Adrenal gland (tissue), 12 donors: ENCODE data around the gene CYP26C1. TPM values are rescaled to one million over a fixed set of nuclear protein-coding genes. Genes with fewer than 3 reads are reported as not detected.

ENCODE experiments used
- DNase-seq, 7 donors: peaks; one replicate each; pipeline ENCODE4 v3.0.0-alpha.2; 2019 to 2020
- H3K27ac ChIP-seq, 5 donors: fragments of 200-600 bp; sonication (generic) in 4 of 5; 1 replicate in 3 of 5; 2 replicates in 2 of 5; pipeline versions ENCODE4 v1.5.1 to v1.8.0; 2016 to 2020; ENCODE audit warnings: mild to moderate bottlenecking in 1 of 5
- H3K27me3 ChIP-seq: fragments of 200-600 bp; 2 replicates; pipeline ENCODE4 v1.8.0; 2021
- H3K36me3 ChIP-seq, 2 donors: fragments of 200-600 bp; replicated peaks in 1 of 2; 1 replicate in 1 of 2; 2 replicates in 1 of 2; pipeline versions ENCODE4 v1.5.1 to v1.8.0; 2018 to 2022
- H3K4me1 ChIP-seq, 2 donors: fragments of 200-600 bp; replicated peaks in 1 of 2; 1 replicate in 1 of 2; 2 replicates in 1 of 2; pipeline versions ENCODE4 v1.5.1 to v1.8.0; 2018 to 2021
- H3K4me3 ChIP-seq, 4 donors: fragments of 200-600 bp; sonication (generic) in 3 of 4; one replicate each; pipeline ENCODE4 v1.5.1; 2016 to 2018
- H3K9me3 ChIP-seq, 3 donors: fragments of 200-600 bp; sonication (generic) in 1 of 3; replicated peaks in 1 of 3; 1 replicate in 2 of 3; 2 replicates in 1 of 3; pipeline versions ENCODE4 v1.5.1 to v1.8.0; 2016 to 2021
- CTCF ChIP-seq, 6 experiments: fragments of 450-650 bp in 4 of 6; fragments of 200-600 bp in 2 of 6; sonication (generic) in 1 of 6; IDR thresholded peaks; 1 replicate in 5 of 6; 2 replicates in 1 of 6; pipeline versions ENCODE4 v1.5.1 to v1.8.0; 2016 to 2021; ENCODE audit warnings: antibody characterized with exemption in 6 of 6, mild to moderate bottlenecking in 2 of 6, moderate library complexity in 1 of 6
- POLR2A ChIP-seq, 2 donors: fragments of 450-650 bp; IDR thresholded peaks; one replicate each; pipeline ENCODE4 v1.6.1; 2017; ENCODE audit warnings: antibody characterized with exemption in 2 of 2, mild to moderate bottlenecking in 2 of 2, moderate library complexity in 1 of 2
- WGBS, 4 donors: extraction: QIAGEN DNeasy Blood & Tissue Kit in 2 of 4; methylation state at CpG; one replicate each; pipeline versions ENCODE4 v1.1.5 to v1.1.7; 2013 to 2017; 5-methylcytosine and 5-hydroxymethylcytosine counted together
- intact Hi-C, 2 donors: fragments of 100-400 bp; cut with DNase I; formaldehyde crosslinking; loops; one replicate each; pipeline versions ENCODE4 v1.14.1 to v1.15.0; 2022 to 2023
- polyA plus RNA-seq, 3 donors: library from polyadenylated mRNA; stranded (reverse); fragments of 200-250 nt in 2 of 3; fragments of 350-450 nt in 1 of 3; fragmentation: Illumina TruSeq in 1 of 3; extraction: RNeasy Lipid Tissue Mini Kit (QIAGEN cat#74804) in 1 of 3; gene quantifications; one replicate each; pipeline ENCODE4 v1.2.3, GENCODE V29; 2013 to 2014
- total RNA-seq, 9 donors: library from RNA; depleted of rRNA in 4 of 9; stranded (reverse); fragments of >200 nt in 4 of 9; fragments of 120-200 nt in 1 of 9; fragmentation: NEBNext Ultra II Directional in 1 of 9; extraction: Animal tissue kit (Norgen Biotek cat#: 25700) in 1 of 9; gene quantifications; one replicate each; pipeline versions ENCODE4 v1.1.0 to v1.2.4, GENCODE V29; 2013 to 2023
- donor health status: healthy with polysubstance abuse.
- donor health status: Bipolar disorder and iron deficiency.
- donor health status: DM: yes; HTN: yes; CAD: no.
- donor health status: DM: no; HTN: no; CAD: no.
- donor health status: DM: no; HTN: no; CAD: no.
- donor health status: DM: yes; HTN: yes; CAD: no.

CYP26C1 gene
- total and polyA plus RNA-seq, 12 donors, result 0.10 to 5.8 (median 0.25) TPM; not detected in 1

DNA sequence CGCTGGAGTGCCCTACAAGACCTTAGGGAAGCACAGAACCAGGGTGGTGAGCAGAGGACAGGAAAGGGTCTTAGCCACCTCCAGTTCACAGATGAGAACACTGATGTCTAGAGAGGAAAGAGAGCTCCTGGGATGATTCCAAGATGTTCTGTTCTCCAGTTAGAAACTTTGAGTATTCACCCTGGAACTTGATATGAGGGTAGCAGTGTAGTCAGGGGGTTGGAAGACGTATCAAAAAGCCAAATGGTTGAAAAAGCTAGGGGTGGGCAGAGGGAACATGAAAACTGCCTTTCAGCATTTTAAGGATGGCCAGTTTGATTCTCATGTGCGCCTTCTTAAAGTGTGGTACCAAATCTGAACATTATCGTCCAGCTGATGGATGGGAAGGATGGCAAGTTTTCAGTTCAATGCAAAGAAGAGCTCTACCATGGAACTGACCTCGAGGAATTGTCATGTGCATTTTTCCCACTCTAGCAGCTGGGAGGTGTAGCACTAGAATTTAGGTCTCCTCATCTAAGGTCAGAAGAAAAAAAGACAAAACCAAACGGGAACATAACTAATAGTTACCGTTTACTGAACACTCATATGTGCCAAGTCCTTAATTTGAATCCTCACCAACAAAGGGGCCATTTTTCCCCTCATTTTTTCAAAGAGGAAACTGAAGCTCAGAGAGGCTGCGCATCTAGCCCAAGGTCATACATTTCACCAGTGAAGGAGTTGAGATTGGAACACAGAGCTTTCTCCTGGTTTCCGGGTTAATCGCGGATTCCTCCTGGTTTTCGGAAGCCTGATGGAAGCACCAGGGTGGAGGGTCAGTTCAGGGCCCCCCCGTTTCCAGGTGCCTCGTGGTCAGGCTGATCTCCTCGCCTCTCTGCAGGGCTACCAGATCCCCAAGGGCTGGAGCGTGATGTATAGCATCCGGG is 7.1 kb downstream of the CYP26C1 start:
- Histone ChIP-seq H3K36me3 (no peaks in the 10 kb centered on the region), H3K4me1 (peaks cover 4 to 19% of the 10 kb centered on the region in 2 donors), H3K27ac (no peak overlapping the region), H3K4me3 (no peak overlapping the region), H3K27me3 (peaks cover 67% of the 10 kb centered on the region), H3K9me3 (no peaks in the 10 kb centered on the region)
- intact Hi-C loops, result no loop called here
- WGBS, 4 donors, result 16 to 25% (median 19%) methylated on average over 12 to 17 of the region's 17 CpGs
- no peak for TF ChIP-seq CTCF (IDR thresholded peaks at IDR 0.05)
- TF ChIP-seq POLR2A (IDR thresholded peaks at IDR 0.05), result no peak
- DNase-seq, result no peak

DNA sequence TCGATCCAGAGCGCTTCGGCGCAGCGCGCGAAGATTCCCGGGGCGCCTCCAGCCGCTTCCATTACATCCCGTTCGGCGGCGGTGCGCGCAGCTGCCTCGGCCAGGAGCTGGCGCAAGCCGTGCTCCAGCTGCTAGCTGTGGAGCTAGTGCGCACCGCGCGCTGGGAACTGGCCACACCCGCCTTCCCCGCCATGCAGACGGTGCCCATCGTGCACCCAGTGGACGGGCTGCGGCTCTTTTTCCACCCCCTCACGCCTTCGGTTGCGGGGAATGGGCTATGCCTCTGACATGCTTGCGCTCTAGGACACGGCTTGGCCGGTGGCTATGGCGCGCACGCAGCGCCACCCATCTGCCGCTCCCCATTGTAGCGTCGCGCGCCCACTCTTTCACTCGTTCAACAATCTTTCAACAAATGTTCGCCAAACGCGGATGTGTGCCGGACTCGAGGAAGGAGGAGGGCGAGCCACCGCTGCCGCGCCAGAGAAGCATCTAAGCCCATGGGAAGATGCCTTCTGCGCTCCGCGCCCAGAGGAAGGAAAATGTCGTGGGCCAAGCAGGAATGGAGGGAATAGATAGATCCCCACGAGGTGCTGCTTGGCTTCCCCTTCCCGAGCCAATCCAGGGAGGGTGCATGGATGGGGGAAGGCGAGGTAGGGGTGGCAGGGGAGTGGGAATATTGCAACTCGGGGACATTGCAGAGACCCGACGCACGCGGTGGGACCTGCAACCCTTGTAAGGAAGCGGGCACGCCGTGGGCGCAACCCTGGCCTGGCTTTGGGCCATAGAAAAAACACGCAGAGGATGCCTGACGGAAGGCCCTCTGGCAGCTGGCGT is 8.0 kb downstream of the CYP26C1 start:
- WGBS, 4 donors, result 4 to 13% (median 8%) methylated on average over 23 to 73 of the region's 73 CpGs

DNA sequence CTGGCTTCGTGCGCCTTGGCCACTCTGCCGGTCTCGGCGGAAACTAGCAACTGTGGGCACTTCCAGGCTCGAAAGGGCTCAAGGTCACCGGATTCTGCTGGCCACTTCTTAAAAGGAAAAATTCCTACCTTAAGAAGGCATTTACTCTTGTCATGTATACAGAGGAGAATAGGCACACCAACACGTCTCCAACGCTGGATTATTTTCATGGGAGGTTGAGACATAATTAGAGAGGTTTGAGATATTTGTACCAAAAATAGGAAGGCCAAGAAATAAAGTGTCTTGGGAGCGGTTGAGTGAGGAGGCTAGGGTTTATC is 8.6 kb downstream of the CYP26C1 start:
- TF ChIP-seq POLR2A (IDR thresholded peaks at IDR 0.05), result no peak
- no peak for TF ChIP-seq CTCF (IDR thresholded peaks at IDR 0.05)
- 32 to 48% (median 37%) methylated on average over 8 to 10 of the region's 10 CpGs for WGBS, 4 donors
- no peaks in the 10 kb centered on the region for H3K36me3 ChIP-seq

More for the DNA sequence above, 8.0 kb downstream of the CYP26C1 start:
- Histone ChIP-seq H3K27ac (no peak overlapping the region), H3K27me3 (peaks cover 70% of the 10 kb centered on the region), H3K4me3 (no peak overlapping the region), H3K9me3 (no peaks in the 10 kb centered on the region), H3K36me3 (no peaks in the 10 kb centered on the region), H3K4me1 (peaks cover 13 to 27% of the 10 kb centered on the region in 2 donors)
- no peak for TF ChIP-seq POLR2A (IDR thresholded peaks at IDR 0.05)
- no peak for TF ChIP-seq CTCF (IDR thresholded peaks at IDR 0.05)
- DNase-seq, result no peak
- intact Hi-C loops, result no loop called here

More for the DNA sequence above, 8.6 kb downstream of the CYP26C1 start:
- Histone ChIP-seq H3K4me3 (no peak overlapping the region), H3K9me3 (no peaks in the 10 kb centered on the region), H3K27me3 (peaks cover 73% of the 10 kb centered on the region), H3K4me1 (peaks cover 17 to 33% of the 10 kb centered on the region in 2 donors), H3K27ac (no peak overlapping the region)
- intact Hi-C loops, result no loop called here
- no peak for DNase-seq
